ENCODE measurements around the gene LARGE2.

The LARGE2 gene

GRCh38 chr11:45920531-45921477 lies 1.7 kb upstream of the LARGE2 start:
- TF ChIP-seq, protein P1, sequence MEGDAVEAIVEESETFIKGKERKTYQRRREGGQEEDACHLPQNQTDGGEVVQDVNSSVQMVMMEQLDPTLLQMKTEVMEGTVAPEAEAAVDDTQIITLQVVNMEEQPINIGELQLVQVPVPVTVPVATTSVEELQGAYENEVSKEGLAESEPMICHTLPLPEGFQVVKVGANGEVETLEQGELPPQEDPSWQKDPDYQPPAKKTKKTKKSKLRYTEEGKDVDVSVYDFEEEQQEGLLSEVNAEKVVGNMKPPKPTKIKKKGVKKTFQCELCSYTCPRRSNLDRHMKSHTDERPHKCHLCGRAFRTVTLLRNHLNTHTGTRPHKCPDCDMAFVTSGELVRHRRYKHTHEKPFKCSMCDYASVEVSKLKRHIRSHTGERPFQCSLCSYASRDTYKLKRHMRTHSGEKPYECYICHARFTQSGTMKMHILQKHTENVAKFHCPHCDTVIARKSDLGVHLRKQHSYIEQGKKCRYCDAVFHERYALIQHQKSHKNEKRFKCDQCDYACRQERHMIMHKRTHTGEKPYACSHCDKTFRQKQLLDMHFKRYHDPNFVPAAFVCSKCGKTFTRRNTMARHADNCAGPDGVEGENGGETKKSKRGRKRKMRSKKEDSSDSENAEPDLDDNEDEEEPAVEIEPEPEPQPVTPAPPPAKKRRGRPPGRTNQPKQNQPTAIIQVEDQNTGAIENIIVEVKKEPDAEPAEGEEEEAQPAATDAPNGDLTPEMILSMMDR (IDR thresholded peaks at IDR 0.05; ENCODE audit: low read depth, low read length): no peak
- no peak for DNase-seq (ENCODE audit: low read depth in 2 of 2)
- no peak overlapping the region for H3K4me3 ChIP-seq (replicated peaks in 1 of 2; ENCODE audit: low read depth in 2 of 2, low read length in 2 of 2)

GRCh38 chr11:45921561-45922424 lies 663 bp upstream of the LARGE2 start:
- no peak for DNase-seq (ENCODE audit: low read depth in 2 of 2)
- no peak overlapping the region for H3K4me3 ChIP-seq (replicated peaks in 1 of 2; ENCODE audit: low read depth in 2 of 2, low read length in 2 of 2)
- TF ChIP-seq, protein P1 (IDR thresholded peaks at IDR 0.05; ENCODE audit: low read depth, low read length): no peak

DNA sequence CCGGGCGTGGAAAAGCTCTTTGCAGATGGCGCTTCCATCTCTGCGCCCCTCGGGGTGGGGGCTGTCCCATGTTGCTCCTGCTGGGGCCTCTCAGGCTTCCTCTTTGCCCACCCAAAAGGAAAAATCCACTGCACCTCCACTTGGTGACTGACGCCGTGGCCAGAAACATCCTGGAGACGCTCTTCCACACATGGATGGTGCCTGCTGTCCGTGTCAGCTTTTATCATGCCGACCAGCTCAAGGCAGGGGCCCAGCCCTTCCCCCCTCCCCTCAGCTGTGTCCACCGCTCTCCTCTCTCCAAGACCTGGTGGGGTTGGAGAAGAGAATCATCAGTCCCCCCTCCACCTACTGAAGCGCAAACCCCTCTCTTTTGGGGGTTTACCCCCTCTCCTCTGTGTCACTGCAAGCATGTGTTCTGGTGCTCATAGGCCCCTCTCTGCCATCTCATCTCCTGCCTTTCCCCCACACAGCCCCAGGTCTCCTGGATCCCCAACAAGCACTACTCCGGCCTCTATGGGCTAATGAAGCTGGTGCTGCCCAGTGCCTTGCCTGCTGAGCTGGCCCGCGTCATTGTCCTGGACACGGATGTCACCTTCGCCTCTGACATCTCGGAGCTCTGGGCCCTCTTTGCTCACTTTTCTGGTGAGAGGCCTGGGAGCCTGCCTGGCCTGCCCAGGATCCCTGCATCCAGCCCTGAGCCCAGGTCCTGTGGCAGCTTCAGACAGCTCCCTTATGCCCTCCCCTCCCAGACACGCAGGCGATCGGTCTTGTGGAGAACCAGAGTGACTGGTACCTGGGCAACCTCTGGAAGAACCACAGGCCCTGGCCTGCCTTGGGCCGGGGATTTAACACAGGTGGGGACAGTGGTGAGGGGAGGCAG lies 1.8 kb downstream of the LARGE2 start:
- no peak for DNase-seq (ENCODE audit: low read depth in 2 of 2)
- H3K4me3 ChIP-seq (replicated peaks in 1 of 2; ENCODE audit: low read depth in 2 of 2, low read length in 2 of 2): no peak overlapping the region
- TF ChIP-seq, protein P1 (IDR thresholded peaks at IDR 0.05; ENCODE audit: low read depth, low read length): no peak

- TF ChIP-seq, protein P1 (IDR thresholded peaks at IDR 0.05; ENCODE audit: low read depth, low read length): no peak
- H3K4me3 ChIP-seq (replicated peaks in 1 of 2; ENCODE audit: low read depth in 2 of 2, low read length in 2 of 2): no peak overlapping the region
- DNase-seq (ENCODE audit: low read depth in 2 of 2): no peak
Measured at GRCh38 chr11:45924927-45925326, 2.5 kb downstream of the LARGE2 start.

GRCh38 chr11:45925550-45925949 lies 3.1 kb downstream of the LARGE2 start:
- no peak overlapping the region for H3K4me3 ChIP-seq (replicated peaks in 1 of 2; ENCODE audit: low read depth in 2 of 2, low read length in 2 of 2)
- TF ChIP-seq, protein P1 (IDR thresholded peaks at IDR 0.05; ENCODE audit: low read depth, low read length): no peak
- no peak for DNase-seq (ENCODE audit: low read depth in 2 of 2)

- DNase-seq (ENCODE audit: low read depth in 2 of 2): no peak
- TF ChIP-seq, protein P1 (IDR thresholded peaks at IDR 0.05; ENCODE audit: low read depth, low read length): no peak
- no peak overlapping the region for H3K4me3 ChIP-seq (replicated peaks in 1 of 2; ENCODE audit: low read depth in 2 of 2, low read length in 2 of 2)
Measured at GRCh38 chr11:45926001-45926401, 3.5 kb downstream of the LARGE2 start.

Measured in cardiac fibroblast (primary cell).